ENCODE data around the gene CCDC74B.
"Not testable (repeated sequence)": the region's sequence is repeated elsewhere in the genome, so short reads cannot be mapped to it uniquely, and the experiment has no call there.

- TF ChIP-seq CTCF (conservative IDR thresholded peaks at IDR 0.05; ENCODE audit: low read length): peak; percentile 57
- not testable (repeated sequence) for TF ChIP-seq EZH2phosphoT487 (IDR thresholded peaks at IDR 0.05; ENCODE audit: borderline replicate concordance)
These were observed 37.2 kb upstream of the CCDC74B start, which contains the start of gene MZT2B for GRCh38 chr2:130181880-130182682.

All from Loucy (cell line).